BLaER1 treated with 17β-estradiol and CSF1 and Interleukin-3, amounts not matched to agents 10 nM and 100 nM (cell line): Measurements from ENCODE around the gene UBA6.
A peak's percentile ranks its signal among the peaks of the same experiment; 100 is the strongest.

ENCODE experiments used
- H3K27ac ChIP-seq, 11 experiments: shearing (Covaris generic); formaldehyde crosslinking; 2 replicates each; pipeline ENCODE4 v1.8.1; 2022
- H3K27me3 ChIP-seq, 11 experiments: shearing (Covaris generic); formaldehyde crosslinking; 2 replicates each; pipeline ENCODE4 v1.8.1; 2022
- H3K36me3 ChIP-seq, 11 experiments: shearing (Covaris generic); formaldehyde crosslinking; 2 replicates each; pipeline ENCODE4 v1.8.1; 2022
- H3K4me1 ChIP-seq, 10 experiments: shearing (Covaris generic); formaldehyde crosslinking; 2 replicates each; pipeline ENCODE4 v1.8.1; 2022
- H3K4me2 ChIP-seq, 11 experiments: shearing (Covaris generic); formaldehyde crosslinking; 2 replicates each; pipeline ENCODE4 v1.8.1; 2022
- H3K4me3 ChIP-seq, 10 experiments: shearing (Covaris generic); formaldehyde crosslinking; 2 replicates each; pipeline ENCODE4 v1.8.1; 2022
- H3K9ac ChIP-seq, 11 experiments: shearing (Covaris generic); formaldehyde crosslinking; 2 replicates each; pipeline ENCODE4 v1.8.1; 2022
- H3K9me3 ChIP-seq, 11 experiments: shearing (Covaris generic); formaldehyde crosslinking; replicated peaks in 1 of 11; 2 replicates each; pipeline ENCODE4 v1.8.1; 2022
- H4K20me1 ChIP-seq, 11 experiments: shearing (Covaris generic); formaldehyde crosslinking; 2 replicates each; pipeline ENCODE4 v1.8.1; 2022
- Cebpa-rat ChIP-seq, 11 experiments: shearing (Covaris generic); IDR thresholded peaks; 2 replicates each; pipeline ENCODE4 v1.8.1; 2022

UBA6 gene

GRCh38 chr4:67727124-67727850, 26.3 kb upstream of the UBA6 start:
- Histone ChIP-seq H3K36me3 (peaks cover 0 to 18% (median 7%) of the 10 kb centered on the region in 11 experiments; a peak in 10 of 22 replicates), H3K4me3 (peak overlapping the region in 3 of 10 experiments; percentile 12 to 34 (median 29); a peak in 3 of 20 replicates), H3K9ac (peak overlapping the region in 4 of 11 experiments; percentile 30 to 66 (median 55); a peak in 7 of 22 replicates), H3K27me3 (no peaks in the 10 kb centered on the region), H3K9me3 (peaks cover 0 to 11% (median 0%) of the 10 kb centered on the region in 11 experiments; a peak in 7 of 22 replicates), H3K27ac (peak overlapping the region in 5 of 11 experiments; percentile 46 to 83 (median 69); a peak in 10 of 22 replicates), H3K4me1 (peaks cover 0 to 32% (median 4%) of the 10 kb centered on the region in 10 experiments; a peak in 8 of 20 replicates), H4K20me1 (no peaks in the 10 kb centered on the region), H3K4me2 (peak overlapping the region in 5 of 11 experiments; percentile 26 to 84 (median 76); a peak in 8 of 22 replicates)
- no peak; a peak in 1 of 22 replicates for TF ChIP-seq Cebpa-rat (IDR thresholded peaks at IDR 0.05)

- no peak overlapping the region for H3K4me3 ChIP-seq
- H3K4me2 ChIP-seq = peak overlapping the region in 3 of 11 experiments; percentile 76 to 84 (median 84); a peak in 6 of 22 replicates
- peaks cover 6 to 26% (median 19%) of the 10 kb centered on the region in 11 experiments; a peak in 20 of 22 replicates for H3K36me3 ChIP-seq
- peak overlapping the region in 3 of 11 experiments; percentile 69 to 83 (median 75); a peak in 5 of 22 replicates for H3K27ac ChIP-seq
- no peaks in the 10 kb centered on the region for H4K20me1 ChIP-seq
- H3K9ac ChIP-seq = no peak overlapping the region
- peaks cover 0 to 41% (median 4%) of the 10 kb centered on the region in 10 experiments; a peak in 8 of 20 replicates for H3K4me1 ChIP-seq
- H3K9me3 ChIP-seq = peaks cover 0 to 10% (median 0%) of the 10 kb centered on the region in 11 experiments; a peak in 6 of 22 replicates
- no peaks in the 10 kb centered on the region for H3K27me3 ChIP-seq
- no peak for TF ChIP-seq Cebpa-rat (IDR thresholded peaks at IDR 0.05)
These were observed 25.0 kb upstream of the UBA6 start for GRCh38 chr4:67725981-67726380.

- no peak overlapping the region for H3K4me3 ChIP-seq
- H3K9me3 ChIP-seq = peaks cover 0 to 7% (median 0%) of the 10 kb centered on the region in 11 experiments; a peak in 6 of 22 replicates
- TF ChIP-seq Cebpa-rat (IDR thresholded peaks at IDR 0.05) = no peak
- no peaks in the 10 kb centered on the region for H3K27me3 ChIP-seq
- H4K20me1 ChIP-seq = no peaks in the 10 kb centered on the region
- no peak overlapping the region for H3K27ac ChIP-seq
- H3K9ac ChIP-seq = no peak overlapping the region
- H3K36me3 ChIP-seq = peaks cover 14 to 32% (median 28%) of the 10 kb centered on the region in 11 experiments; a peak in 20 of 22 replicates
- H3K4me1 ChIP-seq = peaks cover 0 to 46% (median 4%) of the 10 kb centered on the region in 10 experiments; a peak in 8 of 20 replicates
- 0 out of 22 replicates have a peak overlapping the region, but pooled peaks of 1 of the 11 experiments have one; percentile 76 for H3K4me2 ChIP-seq
These were observed 24.2 kb upstream of the UBA6 start for GRCh38 chr4:67725132-67725531.

GRCh38 chr4:67723949-67724348, 23.0 kb upstream of the UBA6 start:
- no peak overlapping the region for H3K9ac ChIP-seq
- H4K20me1 ChIP-seq = no peaks in the 10 kb centered on the region
- H3K27me3 ChIP-seq = no peaks in the 10 kb centered on the region
- H3K4me2 ChIP-seq = no peak overlapping the region
- H3K27ac ChIP-seq = no peak overlapping the region
- no peaks in the 10 kb centered on the region; a peak in 1 of 22 replicates for H3K9me3 ChIP-seq
- peaks cover 0 to 46% (median 4%) of the 10 kb centered on the region in 10 experiments; a peak in 8 of 20 replicates for H3K4me1 ChIP-seq
- H3K4me3 ChIP-seq = no peak overlapping the region
- H3K36me3 ChIP-seq = peaks cover 13 to 28% (median 24%) of the 10 kb centered on the region in 11 experiments; a peak in 20 of 22 replicates
- TF ChIP-seq Cebpa-rat (IDR thresholded peaks at IDR 0.05) = no peak

GRCh38 chr4:67723341-67723740, 22.4 kb upstream of the UBA6 start:
- no peaks in the 10 kb centered on the region for H3K27me3 ChIP-seq
- no peak overlapping the region for H3K27ac ChIP-seq
- no peak for TF ChIP-seq Cebpa-rat (IDR thresholded peaks at IDR 0.05)
- no peak overlapping the region for H3K4me3 ChIP-seq
- peaks cover 13 to 28% (median 25%) of the 10 kb centered on the region in 11 experiments; a peak in 20 of 22 replicates for H3K36me3 ChIP-seq
- peaks cover 0 to 46% (median 4%) of the 10 kb centered on the region in 10 experiments; a peak in 8 of 20 replicates for H3K4me1 ChIP-seq
- H3K4me2 ChIP-seq = no peak overlapping the region
- H3K9ac ChIP-seq = no peak overlapping the region
- no peaks in the 10 kb centered on the region for H4K20me1 ChIP-seq
- H3K9me3 ChIP-seq = no peaks in the 10 kb centered on the region; a peak in 1 of 22 replicates

- Histone ChIP-seq H3K27ac (no peak overlapping the region; a peak in 1 of 22 replicates), H3K36me3 (peaks cover 17 to 40% (median 26%) of the 10 kb centered on the region in 11 experiments; a peak in 21 of 22 replicates), H3K4me1 (peaks cover 0 to 37% (median 2%) of the 10 kb centered on the region in 10 experiments; a peak in 8 of 20 replicates), H3K4me2 (peak overlapping the region in 2 of 11 experiments; percentile 1 to 17; a peak in 2 of 22 replicates), H3K9ac (no peak overlapping the region), H3K27me3 (no peaks in the 10 kb centered on the region), H4K20me1 (no peaks in the 10 kb centered on the region), H3K9me3 (no peaks in the 10 kb centered on the region; a peak in 1 of 22 replicates), H3K4me3 (no peak overlapping the region)
- no peak for TF ChIP-seq Cebpa-rat (IDR thresholded peaks at IDR 0.05)
These were observed 21.0 kb upstream of the UBA6 start for GRCh38 chr4:67721770-67722597.

- Histone ChIP-seq H3K9me3 (peaks cover 0 to 4% (median 0%) of the 10 kb centered on the region in 11 experiments; a peak in 4 of 22 replicates), H3K4me3 (no peak overlapping the region), H3K36me3 (peaks cover 23 to 46% (median 29%) of the 10 kb centered on the region in 11 experiments; a peak in 21 of 22 replicates), H3K27me3 (no peaks in the 10 kb centered on the region), H3K4me2 (peak overlapping the region in 2 of 11 experiments; percentile 1 to 17; a peak in 1 of 22 replicates), H4K20me1 (no peaks in the 10 kb centered on the region), H3K4me1 (peaks cover 0 to 30% (median 0%) of the 10 kb centered on the region in 10 experiments; a peak in 7 of 20 replicates), H3K27ac (no peak overlapping the region; a peak in 1 of 22 replicates), H3K9ac (no peak overlapping the region)
- TF ChIP-seq Cebpa-rat (IDR thresholded peaks at IDR 0.05) = no peak
These were observed 20.4 kb upstream of the UBA6 start for GRCh38 chr4:67721315-67721769.

GRCh38 chr4:67719953-67720617, 19.1 kb upstream of the UBA6 start:
- Histone ChIP-seq H4K20me1 (no peaks in the 10 kb centered on the region), H3K4me3 (no peak overlapping the region), H3K4me2 (no peak overlapping the region), H3K9me3 (peaks cover 0 to 15% (median 4%) of the 10 kb centered on the region in 11 experiments; a peak in 10 of 22 replicates), H3K27me3 (no peaks in the 10 kb centered on the region), H3K27ac (no peak overlapping the region), H3K9ac (no peak overlapping the region), H3K4me1 (peaks cover 0 to 20% (median 0%) of the 10 kb centered on the region in 10 experiments; a peak in 3 of 20 replicates), H3K36me3 (peaks cover 24 to 53% (median 38%) of the 10 kb centered on the region in 11 experiments; a peak in 21 of 22 replicates)
- TF ChIP-seq Cebpa-rat (IDR thresholded peaks at IDR 0.05) = no peak
